Measurements from ENCODE around the gene CHAT. TPM values are rescaled to one million over a fixed set of nuclear protein-coding genes. Genes with fewer than 3 reads are reported as not detected.

CHAT gene
- total and polyA plus RNA-seq, 2 donors (not counting 3 experiments of a cell fraction or from before 2014, with no cell fraction given): not detected

DNA sequence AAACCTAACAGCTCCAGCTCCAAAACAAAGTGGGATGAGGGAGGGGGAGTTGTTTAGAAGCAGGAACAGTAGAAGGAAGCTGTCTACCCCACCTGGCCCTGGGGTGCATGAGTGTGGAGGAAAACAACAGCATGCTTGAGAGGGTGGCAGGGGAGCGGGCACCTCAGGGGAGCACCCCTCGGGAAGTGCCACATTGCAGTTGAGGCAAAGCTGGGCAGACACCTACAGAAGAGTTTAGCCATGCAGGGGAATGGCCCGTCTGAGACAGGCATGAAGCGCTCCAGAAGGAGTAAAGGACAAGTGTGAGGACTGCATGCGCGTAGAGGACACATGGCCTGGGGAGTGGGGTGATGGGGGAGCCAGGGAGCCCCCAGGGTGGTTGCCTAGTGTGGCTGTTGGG lies 18.1 kb downstream of the CHAT start:
- dilution Hi-C loops (cut with MboI; ENCODE audit: extremely low pct_ligation_motif_present, low sequenced_read_pairs) (no loop called here), intact Hi-C loops (cut with micrococcal nuclease) (no loop called here)
- no peaks in the 10 kb centered on the region for H3K9me1 ChIP-seq (replicated peaks; ENCODE audit: control insufficient read depth, extremely low read depth, insufficient read depth, low read length)
- ChIA-PET POLR2A (no interaction called here), CTCF (no interaction called here)
- no peak for FAIRE-seq
- no peaks in the 10 kb centered on the region for H3K9me3 ChIP-seq (replicated peaks; ENCODE audit: control insufficient read depth, insufficient read depth, low read length)
- H3K4me3 ChIP-seq (replicated peaks in 1 of 3; ENCODE audit: insufficient read depth in 1 of 3, low read depth in 1 of 3, low read length in 3 of 3): no peak overlapping the region
- TF ChIP-seq POLR2A (IDR thresholded peaks at IDR 0.05; ENCODE audit: low read depth, low read length) (no peak), FOS (IDR thresholded peaks at IDR 0.05; ENCODE audit: borderline replicate concordance, insufficient read depth, low read length) (no peak), GATA2 (IDR thresholded peaks at IDR 0.05; ENCODE audit: insufficient read depth, insufficient read length, low read depth, low read length) (no peak), EZH2 (IDR thresholded peaks at IDR 0.05; ENCODE audit: borderline replicate concordance, low read depth, low read length, severe bottlenecking) (no peak), MYC (IDR thresholded peaks at IDR 0.05; ENCODE audit: low read depth, low read length) (no peak), JUN (IDR thresholded peaks at IDR 0.05; ENCODE audit: borderline replicate concordance, insufficient read depth, insufficient read length, low read depth) (no peak), POLR2AphosphoS5 (IDR thresholded peaks at IDR 0.05; ENCODE audit: insufficient read depth, low read depth, low read length) (no peak)
- TF ChIP-seq, protein P1, sequence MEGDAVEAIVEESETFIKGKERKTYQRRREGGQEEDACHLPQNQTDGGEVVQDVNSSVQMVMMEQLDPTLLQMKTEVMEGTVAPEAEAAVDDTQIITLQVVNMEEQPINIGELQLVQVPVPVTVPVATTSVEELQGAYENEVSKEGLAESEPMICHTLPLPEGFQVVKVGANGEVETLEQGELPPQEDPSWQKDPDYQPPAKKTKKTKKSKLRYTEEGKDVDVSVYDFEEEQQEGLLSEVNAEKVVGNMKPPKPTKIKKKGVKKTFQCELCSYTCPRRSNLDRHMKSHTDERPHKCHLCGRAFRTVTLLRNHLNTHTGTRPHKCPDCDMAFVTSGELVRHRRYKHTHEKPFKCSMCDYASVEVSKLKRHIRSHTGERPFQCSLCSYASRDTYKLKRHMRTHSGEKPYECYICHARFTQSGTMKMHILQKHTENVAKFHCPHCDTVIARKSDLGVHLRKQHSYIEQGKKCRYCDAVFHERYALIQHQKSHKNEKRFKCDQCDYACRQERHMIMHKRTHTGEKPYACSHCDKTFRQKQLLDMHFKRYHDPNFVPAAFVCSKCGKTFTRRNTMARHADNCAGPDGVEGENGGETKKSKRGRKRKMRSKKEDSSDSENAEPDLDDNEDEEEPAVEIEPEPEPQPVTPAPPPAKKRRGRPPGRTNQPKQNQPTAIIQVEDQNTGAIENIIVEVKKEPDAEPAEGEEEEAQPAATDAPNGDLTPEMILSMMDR (IDR thresholded peaks at IDR 0.05; ENCODE audit: extremely low read depth in 1 of 2, insufficient read depth in 1 of 2, low read depth in 1 of 2, low read length in 2 of 2): no peak
- TF ChIP-seq, protein P2, sequence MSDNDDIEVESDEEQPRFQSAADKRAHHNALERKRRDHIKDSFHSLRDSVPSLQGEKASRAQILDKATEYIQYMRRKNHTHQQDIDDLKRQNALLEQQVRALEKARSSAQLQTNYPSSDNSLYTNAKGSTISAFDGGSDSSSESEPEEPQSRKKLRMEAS (IDR thresholded peaks at IDR 0.05; ENCODE audit: insufficient read depth, insufficient read length): no peak
- H3K79me2 ChIP-seq (ENCODE audit: control insufficient read depth, insufficient read depth, low read length): no peaks in the 10 kb centered on the region
- H3K4me1 ChIP-seq (ENCODE audit: control insufficient read depth, extremely low read depth, insufficient read depth, low read length): no peaks in the 10 kb centered on the region
- no peak overlapping the region for H3K4me2 ChIP-seq (ENCODE audit: insufficient read depth, low read length)
- no peak overlapping the region for H3K9ac ChIP-seq (replicated peaks; ENCODE audit: extremely low read depth, insufficient read depth, low read length)
- no peak overlapping the region for H2AFZ ChIP-seq (ENCODE audit: low read depth, low read length)
- H3K27me3 ChIP-seq (ENCODE audit: control insufficient read depth in 2 of 2, insufficient read depth in 2 of 2, low read length in 2 of 2): peaks cover 5 to 8% of the 10 kb centered on the region in 2 experiments
- no peaks in the 10 kb centered on the region for H3K36me3 ChIP-seq (ENCODE audit: control insufficient read depth in 2 of 2, extremely low read depth in 1 of 2, insufficient read depth in 2 of 2, low read length in 2 of 2)
- no peak for DNase-seq (ENCODE audit: low read depth, low spot score)
- no peaks in the 10 kb centered on the region for H4K20me1 ChIP-seq (replicated peaks; ENCODE audit: control insufficient read depth, extremely low read depth, insufficient read depth, low read length)
- BruUV-seq (replicated peaks): no TSS peak
- no peak overlapping the region for H3K27ac ChIP-seq (ENCODE audit: insufficient read depth, low read depth, low read length)
